ENCODE measurements around the gene SP6.

GRCh38 chr17:47813512-47814031 is 37.4 kb downstream of the SP6 start:
- TF ChIP-seq EGR1 (IDR thresholded peaks at IDR 0.05) (no peak), YY1 (IDR thresholded peaks at IDR 0.05; ENCODE audit: low read depth) (no peak), EP300 (IDR thresholded peaks at IDR 0.05; ENCODE audit: borderline replicate concordance) (no peak), TAF1 (IDR thresholded peaks at IDR 0.05; ENCODE audit: low read depth) (no peak), FOXM1 (IDR thresholded peaks at IDR 0.05; ENCODE audit: borderline replicate concordance, low read depth) (no peak), REST (IDR thresholded peaks at IDR 0.05; ENCODE audit: low read depth) (no peak), RAD21 (IDR thresholded peaks at IDR 0.05; ENCODE audit: low read depth) (no peak)
